Osteoblast (primary cell): ENCODE measurements around the gene KTN1. TPM values are rescaled to one million over a fixed set of nuclear protein-coding genes. Genes with fewer than 3 reads are reported as not detected.
A peak's percentile ranks its signal among the peaks of the same experiment; 100 is the strongest.

ENCODE experiments used
- DNase-seq: peaks from one replicate; pipeline ENCODE4 v3.0.0; 2011; ENCODE audit warnings: low spot score, mixed read lengths; ENCODE audit not compliant: insufficient read length; ENCODE audit errors: missing footprints
- H2AFZ ChIP-seq: 2 replicates; pipeline ENCODE4 v1.6.0; 2011; ENCODE audit warnings: mild to moderate bottlenecking, low read length
- H3K27ac ChIP-seq: 2 replicates; pipeline ENCODE4 v1.5.1; 2011; ENCODE audit warnings: mild to moderate bottlenecking, low read depth, low read length, moderate library complexity
- H3K27me3 ChIP-seq: 2 replicates; pipeline ENCODE4 v1.6.0; 2012; ENCODE audit warnings: mild to moderate bottlenecking, control low read depth, inconsistent platforms, low read length, moderate library complexity; ENCODE audit not compliant: insufficient read depth
- H3K36me3 ChIP-seq: 2 replicates; pipeline ENCODE4 v1.5.1; 2011; ENCODE audit warnings: mild to moderate bottlenecking, low read length, control low read depth, moderate library complexity; ENCODE audit not compliant: insufficient read depth
- H3K4me1 ChIP-seq: 2 replicates; pipeline ENCODE4 v1.5.1; 2011; ENCODE audit warnings: mild to moderate bottlenecking, low read length, control low read depth, moderate library complexity; ENCODE audit not compliant: insufficient read depth
- H3K4me2 ChIP-seq: 2 replicates; pipeline ENCODE4 v1.6.0; 2011; ENCODE audit warnings: mild to moderate bottlenecking, low read length; ENCODE audit not compliant: insufficient read depth
- H3K4me3 ChIP-seq: fragments of 200-600 bp; sonication (generic); 3 replicates; pipeline ENCODE4 v1.5.1; 2012; ENCODE audit warnings: mild to moderate bottlenecking, low read length, inconsistent platforms; ENCODE audit not compliant: insufficient read depth
- H3K79me2 ChIP-seq: 2 replicates; pipeline ENCODE4 v1.6.0; 2012; ENCODE audit warnings: mild to moderate bottlenecking, low read length, control low read depth, inconsistent platforms; ENCODE audit not compliant: insufficient read depth
- H3K9me3 ChIP-seq: 2 replicates; pipeline ENCODE4 v1.5.1; 2011; ENCODE audit warnings: low read depth, low read length, control low read depth
- H4K20me1 ChIP-seq: 2 replicates; pipeline ENCODE4 v1.6.0; 2012; ENCODE audit warnings: mild to moderate bottlenecking, low read length, control low read depth; ENCODE audit not compliant: insufficient read depth
- total RNA-seq: library from RNA; depleted of rRNA; stranded (reverse); fragments of >200 nt; gene quantifications from 2 replicates; pipeline ENCODE4 v1.2.3, GENCODE V29; 2012
- TF ChIP-seq, protein P1 (sequence below): IDR thresholded peaks from 2 replicates; pipeline ENCODE4 v1.5.1; 2011; ENCODE audit warnings: mild to moderate bottlenecking, low read depth, low read length, moderate library complexity; ENCODE audit errors: extremely low read depth

Gene KTN1
- total RNA-seq, 1 donor = 172 TPM

GRCh38 chr14:55699131-55700057, 119.4 kb downstream of the KTN1 start:
- no peaks in the 10 kb centered on the region for H3K79me2 ChIP-seq
- no peak overlapping the region for H3K27ac ChIP-seq
- no peak overlapping the region for H3K4me2 ChIP-seq

DNA sequence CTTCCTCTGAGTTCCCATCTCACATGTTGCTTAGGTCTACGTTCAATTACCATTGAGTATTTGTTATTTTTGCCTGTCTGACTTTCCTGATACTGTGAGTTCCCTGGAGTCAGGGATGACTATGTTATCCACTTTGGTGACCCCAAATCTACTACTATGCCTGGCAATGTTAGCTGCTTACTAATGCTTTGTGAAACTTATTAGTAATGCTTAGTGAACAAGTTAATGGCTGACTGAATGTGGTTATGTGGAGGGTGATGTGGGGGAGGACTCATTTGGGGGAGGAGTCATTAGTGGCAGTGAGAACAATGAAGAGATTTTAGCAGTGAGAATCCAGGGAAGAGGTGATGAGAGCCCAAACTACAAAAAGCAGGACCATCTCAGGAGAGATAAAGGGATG, 121.6 kb downstream of the KTN1 start:
- Histone ChIP-seq H4K20me1 (no peaks in the 10 kb centered on the region), H3K36me3 (no peaks in the 10 kb centered on the region), H3K27ac (no peak overlapping the region), H3K27me3 (no peaks in the 10 kb centered on the region), H3K4me3 (no peak overlapping the region), H3K4me1 (peaks cover 10% of the 10 kb centered on the region), H3K4me2 (no peak overlapping the region), H2AFZ (no peak overlapping the region), H3K79me2 (no peaks in the 10 kb centered on the region), H3K9me3 (no peaks in the 10 kb centered on the region)
- DNase-seq = no peak
- TF ChIP-seq, protein P1, sequence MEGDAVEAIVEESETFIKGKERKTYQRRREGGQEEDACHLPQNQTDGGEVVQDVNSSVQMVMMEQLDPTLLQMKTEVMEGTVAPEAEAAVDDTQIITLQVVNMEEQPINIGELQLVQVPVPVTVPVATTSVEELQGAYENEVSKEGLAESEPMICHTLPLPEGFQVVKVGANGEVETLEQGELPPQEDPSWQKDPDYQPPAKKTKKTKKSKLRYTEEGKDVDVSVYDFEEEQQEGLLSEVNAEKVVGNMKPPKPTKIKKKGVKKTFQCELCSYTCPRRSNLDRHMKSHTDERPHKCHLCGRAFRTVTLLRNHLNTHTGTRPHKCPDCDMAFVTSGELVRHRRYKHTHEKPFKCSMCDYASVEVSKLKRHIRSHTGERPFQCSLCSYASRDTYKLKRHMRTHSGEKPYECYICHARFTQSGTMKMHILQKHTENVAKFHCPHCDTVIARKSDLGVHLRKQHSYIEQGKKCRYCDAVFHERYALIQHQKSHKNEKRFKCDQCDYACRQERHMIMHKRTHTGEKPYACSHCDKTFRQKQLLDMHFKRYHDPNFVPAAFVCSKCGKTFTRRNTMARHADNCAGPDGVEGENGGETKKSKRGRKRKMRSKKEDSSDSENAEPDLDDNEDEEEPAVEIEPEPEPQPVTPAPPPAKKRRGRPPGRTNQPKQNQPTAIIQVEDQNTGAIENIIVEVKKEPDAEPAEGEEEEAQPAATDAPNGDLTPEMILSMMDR = no peak

More at GRCh38 chr14:55699131-55700057, 119.4 kb downstream of the KTN1 start:
- no peaks in the 10 kb centered on the region for H4K20me1 ChIP-seq
- no peaks in the 10 kb centered on the region for H3K9me3 ChIP-seq
- TF ChIP-seq, protein P1 = no peak
- peaks cover 10% of the 10 kb centered on the region for H3K4me1 ChIP-seq
- H3K36me3 ChIP-seq = no peaks in the 10 kb centered on the region
- H2AFZ ChIP-seq = no peak overlapping the region
- DNase-seq = peak; percentile 57
- no peaks in the 10 kb centered on the region for H3K27me3 ChIP-seq
- H3K4me3 ChIP-seq = no peak overlapping the region

DNA sequence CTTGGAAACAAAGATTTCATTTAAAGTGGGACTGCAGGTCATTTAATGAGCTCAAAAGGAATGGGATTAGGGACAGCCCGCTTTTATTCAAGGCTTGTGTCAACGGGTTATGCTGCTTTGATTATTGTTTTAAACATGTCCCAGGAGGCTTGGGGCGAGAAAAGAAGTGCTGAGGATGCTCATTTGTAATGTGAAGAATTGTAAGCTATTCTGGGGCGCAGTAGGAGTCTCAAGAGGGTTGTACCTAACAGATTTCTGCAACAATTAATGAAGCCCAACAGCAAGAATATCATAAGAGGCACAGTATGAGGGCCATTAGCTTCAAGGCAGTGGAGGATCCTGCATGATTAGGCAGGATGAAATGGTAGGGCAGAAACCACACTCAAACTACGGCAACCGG, 122.5 kb downstream of the KTN1 start:
- H3K4me3 ChIP-seq = no peak overlapping the region
- no peaks in the 10 kb centered on the region for H3K36me3 ChIP-seq
- TF ChIP-seq, protein P1 = no peak
- no peaks in the 10 kb centered on the region for H3K79me2 ChIP-seq
- no peak overlapping the region for H3K27ac ChIP-seq
- no peak overlapping the region for H2AFZ ChIP-seq
- DNase-seq = no peak
- no peaks in the 10 kb centered on the region for H4K20me1 ChIP-seq
- H3K4me2 ChIP-seq = no peak overlapping the region
- H3K9me3 ChIP-seq = no peaks in the 10 kb centered on the region
- no peaks in the 10 kb centered on the region for H3K27me3 ChIP-seq
- H3K4me1 ChIP-seq = peaks cover 14% of the 10 kb centered on the region

GRCh38 chr14:55704654-55705053, 124.6 kb downstream of the KTN1 start:
- Histone ChIP-seq H3K4me2 (no peak overlapping the region), H3K36me3 (no peaks in the 10 kb centered on the region), H3K27me3 (no peaks in the 10 kb centered on the region), H4K20me1 (no peaks in the 10 kb centered on the region), H3K4me3 (no peak overlapping the region), H3K27ac (no peak overlapping the region), H2AFZ (no peak overlapping the region), H3K9me3 (no peaks in the 10 kb centered on the region), H3K4me1 (peaks cover 6% of the 10 kb centered on the region), H3K79me2 (no peaks in the 10 kb centered on the region)
- TF ChIP-seq, protein P1 = no peak
- DNase-seq = no peak
